ENCODE results near the gene MMP20.

DNA sequence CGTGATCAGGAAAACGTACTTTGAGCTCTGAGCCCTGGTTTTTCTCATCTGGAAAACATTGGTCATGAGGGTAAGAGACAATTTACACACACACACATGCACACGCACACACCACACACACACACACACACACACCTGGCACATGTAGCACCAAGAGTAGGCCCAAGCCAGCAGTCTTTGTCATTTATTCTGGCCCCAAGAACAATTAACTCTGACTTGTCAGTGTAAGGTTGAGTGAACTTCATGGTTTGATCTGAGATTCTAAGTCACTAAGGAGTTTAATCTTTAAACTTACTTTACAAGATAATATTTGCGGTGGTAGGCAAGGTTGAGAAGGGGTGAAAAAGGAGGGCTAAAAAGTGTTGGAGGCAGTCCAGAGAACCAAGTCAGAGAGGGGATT lies 44.1 kb downstream of the MMP20 start:
- TF ChIP-seq, protein P1, sequence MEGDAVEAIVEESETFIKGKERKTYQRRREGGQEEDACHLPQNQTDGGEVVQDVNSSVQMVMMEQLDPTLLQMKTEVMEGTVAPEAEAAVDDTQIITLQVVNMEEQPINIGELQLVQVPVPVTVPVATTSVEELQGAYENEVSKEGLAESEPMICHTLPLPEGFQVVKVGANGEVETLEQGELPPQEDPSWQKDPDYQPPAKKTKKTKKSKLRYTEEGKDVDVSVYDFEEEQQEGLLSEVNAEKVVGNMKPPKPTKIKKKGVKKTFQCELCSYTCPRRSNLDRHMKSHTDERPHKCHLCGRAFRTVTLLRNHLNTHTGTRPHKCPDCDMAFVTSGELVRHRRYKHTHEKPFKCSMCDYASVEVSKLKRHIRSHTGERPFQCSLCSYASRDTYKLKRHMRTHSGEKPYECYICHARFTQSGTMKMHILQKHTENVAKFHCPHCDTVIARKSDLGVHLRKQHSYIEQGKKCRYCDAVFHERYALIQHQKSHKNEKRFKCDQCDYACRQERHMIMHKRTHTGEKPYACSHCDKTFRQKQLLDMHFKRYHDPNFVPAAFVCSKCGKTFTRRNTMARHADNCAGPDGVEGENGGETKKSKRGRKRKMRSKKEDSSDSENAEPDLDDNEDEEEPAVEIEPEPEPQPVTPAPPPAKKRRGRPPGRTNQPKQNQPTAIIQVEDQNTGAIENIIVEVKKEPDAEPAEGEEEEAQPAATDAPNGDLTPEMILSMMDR (IDR thresholded peaks at IDR 0.05; ENCODE audit: low read depth, low read length) = no peak
- TF ChIP-seq POLR2A (IDR thresholded peaks at IDR 0.05; ENCODE audit: extremely low read depth, insufficient read length) (no peak), MYC (IDR thresholded peaks at IDR 0.05; ENCODE audit: low read depth, low read length) (no peak)
- TF ChIP-seq, protein P2, sequence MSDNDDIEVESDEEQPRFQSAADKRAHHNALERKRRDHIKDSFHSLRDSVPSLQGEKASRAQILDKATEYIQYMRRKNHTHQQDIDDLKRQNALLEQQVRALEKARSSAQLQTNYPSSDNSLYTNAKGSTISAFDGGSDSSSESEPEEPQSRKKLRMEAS (IDR thresholded peaks at IDR 0.05; ENCODE audit: low read depth, low read length) = no peak

All from NB4 (cell line).